H9 (cell line): ENCODE measurements around the gene MBLAC2. TPM values are rescaled to one million over a fixed set of nuclear protein-coding genes. Genes with fewer than 3 reads are reported as not detected.

Experiments
- DNase-seq: peaks from one replicate; pipeline ENCODE4 v3.0.0-alpha.2; 2017
- H2AFZ ChIP-seq: one replicate; pipeline ENCODE4 v1.6.1; 2013; ENCODE audit warnings: mild to moderate bottlenecking, low read length, control low read depth, moderate library complexity
- H2AK5ac ChIP-seq: 2 replicates; pipeline ENCODE4 v1.6.1; 2013; ENCODE audit warnings: low read length, control low read depth, mixed read lengths; ENCODE audit not compliant: insufficient read length
- H2BK120ac ChIP-seq: one replicate; pipeline ENCODE4 v1.6.1; 2013; ENCODE audit warnings: low read depth, mild to moderate bottlenecking, low read length, control low read depth, inconsistent platforms; ENCODE audit not compliant: poor library complexity, severe bottlenecking
- H2BK12ac ChIP-seq: 2 replicates; pipeline ENCODE4 v1.6.1; 2013; ENCODE audit warnings: low read length, control low read depth, mixed read lengths, low read depth; ENCODE audit not compliant: insufficient read length
- H2BK15ac ChIP-seq: 2 replicates; pipeline ENCODE4 v1.6.1; 2013; ENCODE audit warnings: low read depth, low read length, control low read depth
- H2BK20ac ChIP-seq: one replicate; pipeline ENCODE4 v1.6.1; 2013; ENCODE audit warnings: low read depth, mild to moderate bottlenecking, low read length, control low read depth, inconsistent platforms; ENCODE audit not compliant: poor library complexity, severe bottlenecking
- H2BK5ac ChIP-seq: 2 replicates; pipeline ENCODE4 v1.6.1; 2013; ENCODE audit warnings: low read length, control low read depth, mixed read lengths; ENCODE audit not compliant: insufficient read length
- H3K14ac ChIP-seq: 2 replicates; pipeline ENCODE4 v1.6.1; 2013; ENCODE audit warnings: low read length, control low read depth; ENCODE audit not compliant: insufficient read depth
- H3K18ac ChIP-seq: 2 replicates; pipeline ENCODE4 v1.6.1; 2013; ENCODE audit warnings: low read depth, mild to moderate bottlenecking, mixed read lengths, low read length, control low read depth; ENCODE audit not compliant: insufficient read length
- H3K23ac ChIP-seq: 2 replicates; pipeline ENCODE4 v1.6.1; 2013; ENCODE audit warnings: low read length, control low read depth, mixed read lengths, low read depth; ENCODE audit not compliant: insufficient read length
- H3K23me2 ChIP-seq: 2 replicates; pipeline ENCODE4 v1.6.1; 2013; ENCODE audit warnings: low read depth, mild to moderate bottlenecking, mixed read lengths, low read length, control low read depth; ENCODE audit not compliant: insufficient read length, poor library complexity, severe bottlenecking
- H3K27ac ChIP-seq: 2 replicates; pipeline ENCODE4 v1.5.1; 2013; ENCODE audit warnings: low read length, control low read depth, mixed read lengths, low read depth; ENCODE audit not compliant: insufficient read length
- H3K27me3 ChIP-seq: 2 replicates; pipeline ENCODE4 v1.6.1; 2013; ENCODE audit warnings: low read length, control low read depth, inconsistent platforms; ENCODE audit not compliant: insufficient read depth
- H3K4ac ChIP-seq: 2 replicates; pipeline ENCODE4 v1.6.1; 2013; ENCODE audit warnings: low read depth, mild to moderate bottlenecking, control low read depth, inconsistent platforms, low read length, moderate library complexity
- H3K4me1 ChIP-seq: 2 replicates; pipeline ENCODE4 v1.6.1; 2013; ENCODE audit warnings: low read length, control low read depth, inconsistent platforms; ENCODE audit not compliant: insufficient read depth
- H3K4me2 ChIP-seq: 2 replicates; pipeline ENCODE4 v1.6.1; 2013; ENCODE audit warnings: low read length, control low read depth, mixed read lengths; ENCODE audit not compliant: insufficient read length, insufficient read depth
- H3K56ac ChIP-seq: 2 replicates; pipeline ENCODE4 v1.6.1; 2013; ENCODE audit warnings: low read depth, mild to moderate bottlenecking, mixed read lengths, low read length, control low read depth; ENCODE audit not compliant: insufficient read length
- H3K79me1 ChIP-seq: 2 replicates; pipeline ENCODE4 v1.6.1; 2013; ENCODE audit warnings: low read depth, mild to moderate bottlenecking, moderate library complexity, low read length, control low read depth, inconsistent platforms; ENCODE audit not compliant: insufficient read depth, poor library complexity, severe bottlenecking
- H3K79me2 ChIP-seq: 2 replicates; pipeline ENCODE4 v1.6.1; 2013; ENCODE audit warnings: low read length, control low read depth, inconsistent platforms; ENCODE audit not compliant: insufficient read depth
- H3K9ac ChIP-seq: 2 replicates; pipeline ENCODE4 v1.6.1; 2013; ENCODE audit warnings: low read length, control low read depth, mixed read lengths; ENCODE audit not compliant: insufficient read length; ENCODE audit errors: extremely low read depth
- H3K9me3 ChIP-seq: one replicate; pipeline ENCODE4 v1.6.1; 2013; ENCODE audit warnings: low read depth, low read length, inconsistent platforms; ENCODE audit not compliant: control insufficient read depth
- H3T11ph ChIP-seq: one replicate; pipeline ENCODE4 v1.6.1; 2013; ENCODE audit warnings: mild to moderate bottlenecking, low read length, control low read depth, inconsistent platforms
- H4K20me1 ChIP-seq: one replicate; pipeline ENCODE4 v1.6.1; 2013; ENCODE audit not compliant: control insufficient read depth, insufficient read length, insufficient read depth
- H4K5ac ChIP-seq: 2 replicates; pipeline ENCODE4 v1.6.1; 2013; ENCODE audit warnings: low read depth, mild to moderate bottlenecking, mixed read lengths, low read length, control low read depth; ENCODE audit not compliant: insufficient read length
- H4K8ac ChIP-seq: replicated peaks from 2 replicates; pipeline ENCODE4 v1.6.1; 2013; ENCODE audit warnings: low read length, control low read depth, mixed read lengths, low read depth; ENCODE audit not compliant: insufficient read length
- H4K91ac ChIP-seq: 2 replicates; pipeline ENCODE4 v1.6.1; 2013; ENCODE audit warnings: low read depth, mild to moderate bottlenecking, moderate library complexity, mixed read lengths, low read length, control low read depth; ENCODE audit not compliant: insufficient read length
- H3K27ac Mint-ChIP-seq, 3 experiments: 2 replicates in 2 of 3; 3 replicates in 1 of 3; pipeline ENCODE4 v1.8.0; 2020 to 2021; ENCODE audit warnings: mixed read lengths in 3 of 3, mild to moderate bottlenecking in 1 of 3, moderate library complexity in 1 of 3
- H3K27me3 Mint-ChIP-seq: 2 replicates; pipeline ENCODE4 v1.8.0; 2021; ENCODE audit warnings: low read depth, mild to moderate bottlenecking, moderate library complexity, mixed read lengths
- H3K36me3 Mint-ChIP-seq, 3 experiments: 2 replicates in 2 of 3; 3 replicates in 1 of 3; pipeline ENCODE4 v1.8.0; 2020 to 2021; ENCODE audit warnings: low read depth in 3 of 3, mixed read lengths in 3 of 3; ENCODE audit not compliant: insufficient read depth in 1 of 3
- H3K4me1 Mint-ChIP-seq, 2 experiments: 2 replicates each; pipeline ENCODE4 v1.8.0; 2020; ENCODE audit warnings: mixed read lengths in 2 of 2
- H3K4me3 Mint-ChIP-seq, 2 experiments: 2 replicates in 1 of 2; 3 replicates in 1 of 2; pipeline ENCODE4 v1.8.0; 2020 to 2021; ENCODE audit warnings: mild to moderate bottlenecking in 2 of 2, mixed read lengths in 2 of 2, moderate library complexity in 1 of 2
- H3K9me3 Mint-ChIP-seq, 2 experiments: 2 replicates in 1 of 2; 3 replicates in 1 of 2; pipeline ENCODE4 v1.8.0; 2020; ENCODE audit warnings: mild to moderate bottlenecking in 2 of 2, mixed read lengths in 2 of 2, moderate library complexity in 1 of 2
- WGBS: extraction: QIAGEN DNeasy Blood & Tissue Kit; methylation state at CpG from one replicate; pipeline ENCODE4 v1.1.7; 2013; ENCODE audit warnings: missing lambda C conversion rate, low lambda C conversion rate, mixed read lengths; ENCODE audit not compliant: insufficient read length; ENCODE audit errors: extremely low coverage; 5-methylcytosine and 5-hydroxymethylcytosine counted together
- total RNA-seq: library from RNA; stranded (reverse); gene quantifications from 2 replicates; pipeline ENCODE4 v1.2.1, GENCODE V29; 2021
- TF ChIP-seq, protein P1 (sequence below): fragments of 200-600 bp; sonication (generic); conservative IDR thresholded peaks from 3 replicates; pipeline ENCODE4 v1.8.0; 2021; ENCODE audit warnings: antibody characterized with exemption, mild to moderate bottlenecking

Gene MBLAC2
- total RNA-seq, 1 experiment from 2014 or later = 4.9 TPM

DNA sequence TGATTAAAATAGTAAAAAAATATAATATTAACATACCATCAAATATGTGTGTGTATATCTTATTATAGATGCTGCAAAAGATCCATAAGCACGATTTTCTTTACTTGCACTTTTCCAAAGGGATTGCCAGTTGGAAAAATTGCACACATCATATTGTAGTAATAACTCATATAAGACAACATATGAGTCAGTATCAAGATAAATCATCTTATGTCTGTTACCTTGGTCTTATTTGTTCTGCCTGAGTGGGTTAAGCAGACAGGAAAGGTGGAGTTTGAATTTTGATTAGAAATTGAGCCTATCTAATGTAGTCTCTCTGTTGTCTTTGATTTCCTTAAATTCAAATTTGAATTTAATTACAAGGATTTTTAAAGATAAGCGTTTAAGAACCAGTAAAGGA, 30.2 kb upstream of the MBLAC2 start:
- no peak overlapping the region for H3K4ac ChIP-seq
- H2BK12ac ChIP-seq = no peak overlapping the region
- H3K23me2 ChIP-seq = no peaks in the 10 kb centered on the region
- H3K9ac ChIP-seq = no peak overlapping the region
- no peaks in the 10 kb centered on the region for H3K9me3 ChIP-seq
- no peak overlapping the region for H3K27ac ChIP-seq
- Mint-ChIP-seq H3K36me3 (peaks cover 26 to 44% (median 29%) of the 10 kb centered on the region in 3 experiments; a peak in 6 of 7 replicates), H3K4me1 (no peaks in the 10 kb centered on the region), H3K9me3 (no peaks in the 10 kb centered on the region), H3K27me3 (no peaks in the 10 kb centered on the region), H3K4me3 (no peak overlapping the region), H3K27ac (no peak overlapping the region)
- no peak overlapping the region for H2BK120ac ChIP-seq
- H3K18ac ChIP-seq = no peak overlapping the region
- no peak overlapping the region for H4K8ac ChIP-seq
- H2BK5ac ChIP-seq = no peak overlapping the region
- H3K79me2 ChIP-seq = no peaks in the 10 kb centered on the region
- H2BK20ac ChIP-seq = no peak overlapping the region
- WGBS = no CpG with 5 or more reads among the region's 2 CpGs
- DNase-seq = no peak
- no peaks in the 10 kb centered on the region for H3K4me1 ChIP-seq
- no peak overlapping the region for H2AK5ac ChIP-seq
- H4K20me1 ChIP-seq = no peaks in the 10 kb centered on the region
- peaks cover 3% of the 10 kb centered on the region for H3K79me1 ChIP-seq
- H2BK15ac ChIP-seq = no peak overlapping the region
- no peak overlapping the region for H3K23ac ChIP-seq
- H3K27me3 ChIP-seq = no peaks in the 10 kb centered on the region
- TF ChIP-seq, protein P1, sequence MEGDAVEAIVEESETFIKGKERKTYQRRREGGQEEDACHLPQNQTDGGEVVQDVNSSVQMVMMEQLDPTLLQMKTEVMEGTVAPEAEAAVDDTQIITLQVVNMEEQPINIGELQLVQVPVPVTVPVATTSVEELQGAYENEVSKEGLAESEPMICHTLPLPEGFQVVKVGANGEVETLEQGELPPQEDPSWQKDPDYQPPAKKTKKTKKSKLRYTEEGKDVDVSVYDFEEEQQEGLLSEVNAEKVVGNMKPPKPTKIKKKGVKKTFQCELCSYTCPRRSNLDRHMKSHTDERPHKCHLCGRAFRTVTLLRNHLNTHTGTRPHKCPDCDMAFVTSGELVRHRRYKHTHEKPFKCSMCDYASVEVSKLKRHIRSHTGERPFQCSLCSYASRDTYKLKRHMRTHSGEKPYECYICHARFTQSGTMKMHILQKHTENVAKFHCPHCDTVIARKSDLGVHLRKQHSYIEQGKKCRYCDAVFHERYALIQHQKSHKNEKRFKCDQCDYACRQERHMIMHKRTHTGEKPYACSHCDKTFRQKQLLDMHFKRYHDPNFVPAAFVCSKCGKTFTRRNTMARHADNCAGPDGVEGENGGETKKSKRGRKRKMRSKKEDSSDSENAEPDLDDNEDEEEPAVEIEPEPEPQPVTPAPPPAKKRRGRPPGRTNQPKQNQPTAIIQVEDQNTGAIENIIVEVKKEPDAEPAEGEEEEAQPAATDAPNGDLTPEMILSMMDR = no peak
- no peak overlapping the region for H3K4me2 ChIP-seq
- H4K91ac ChIP-seq = no peak overlapping the region
- H3T11ph ChIP-seq = no peak overlapping the region
- no peak overlapping the region for H4K5ac ChIP-seq
- no peak overlapping the region for H2AFZ ChIP-seq
- no peak overlapping the region for H3K14ac ChIP-seq
- H3K56ac ChIP-seq = no peak overlapping the region
